SU-DHL-6 (cell line): Measurements from ENCODE around the gene RAB11B.

Source experiments
- EZH2phosphoT487 ChIP-seq: fragments of 200-600 bp; sonication (generic), shearing (Covaris generic); conservative IDR thresholded peaks from 2 replicates; pipeline ENCODE4 v1.6.1; 2018; ENCODE audit warnings: mild to moderate bottlenecking, antibody characterized with exemption, low read length, moderate library complexity, mixed read lengths
- TF ChIP-seq, protein P1 (sequence below): fragments of 200-600 bp; sonication (generic); IDR thresholded peaks from one replicate; pipeline ENCODE4 v1.5.1; 2017; ENCODE audit warnings: antibody characterized with exemption, mild to moderate bottlenecking, low read length, moderate library complexity; ENCODE audit not compliant: insufficient read depth, poor library complexity, severe bottlenecking

DNA sequence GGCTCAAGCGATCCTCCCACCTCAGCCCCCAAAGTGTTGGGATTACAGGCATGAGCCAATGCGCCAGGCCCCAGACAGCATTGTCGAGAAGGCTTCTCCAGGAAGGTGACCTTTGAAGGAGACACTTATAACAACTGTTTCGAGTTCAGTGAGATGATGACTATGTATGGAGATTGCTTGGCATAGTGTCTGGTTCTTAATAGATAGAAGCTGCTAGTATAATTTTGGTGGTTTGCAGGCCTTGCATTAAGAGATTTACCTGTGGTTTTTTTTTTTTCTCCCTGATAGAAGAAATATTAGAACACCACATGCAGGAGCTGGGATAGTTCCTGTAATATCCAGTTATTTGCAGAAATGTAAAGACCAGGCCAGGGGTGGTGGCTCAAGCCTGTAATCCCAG, 26.6 kb downstream of the RAB11B start:
- TF ChIP-seq, protein P1, sequence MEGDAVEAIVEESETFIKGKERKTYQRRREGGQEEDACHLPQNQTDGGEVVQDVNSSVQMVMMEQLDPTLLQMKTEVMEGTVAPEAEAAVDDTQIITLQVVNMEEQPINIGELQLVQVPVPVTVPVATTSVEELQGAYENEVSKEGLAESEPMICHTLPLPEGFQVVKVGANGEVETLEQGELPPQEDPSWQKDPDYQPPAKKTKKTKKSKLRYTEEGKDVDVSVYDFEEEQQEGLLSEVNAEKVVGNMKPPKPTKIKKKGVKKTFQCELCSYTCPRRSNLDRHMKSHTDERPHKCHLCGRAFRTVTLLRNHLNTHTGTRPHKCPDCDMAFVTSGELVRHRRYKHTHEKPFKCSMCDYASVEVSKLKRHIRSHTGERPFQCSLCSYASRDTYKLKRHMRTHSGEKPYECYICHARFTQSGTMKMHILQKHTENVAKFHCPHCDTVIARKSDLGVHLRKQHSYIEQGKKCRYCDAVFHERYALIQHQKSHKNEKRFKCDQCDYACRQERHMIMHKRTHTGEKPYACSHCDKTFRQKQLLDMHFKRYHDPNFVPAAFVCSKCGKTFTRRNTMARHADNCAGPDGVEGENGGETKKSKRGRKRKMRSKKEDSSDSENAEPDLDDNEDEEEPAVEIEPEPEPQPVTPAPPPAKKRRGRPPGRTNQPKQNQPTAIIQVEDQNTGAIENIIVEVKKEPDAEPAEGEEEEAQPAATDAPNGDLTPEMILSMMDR: no peak
- no peak for TF ChIP-seq EZH2phosphoT487
